SK-N-SH (cell line): ENCODE measurements around the gene UCP2. TPM values are rescaled to one million over a fixed set of nuclear protein-coding genes. Genes with fewer than 3 reads are reported as not detected.

Source experiments
- CTCF ChIA-PET: fragments of 300-600, 350-600 bp; formaldehyde crosslinking; extraction: SDS; loops from one replicate; lab custom pipeline; 2021; lab: Yijun Ruan, JAX
- POLR2A ChIA-PET: fragments of 350-600 bp; sonication (Branson Sonifier 250); formaldehyde crosslinking; extraction: SDS; loops from one replicate; lab custom pipeline; 2020; ENCODE audit warnings: antibody characterized with exemption, inconsistent platforms; lab: Yijun Ruan, JAX
- DNase-seq: peaks from one replicate; pipeline ENCODE4 v3.0.0; 2012
- H2AFZ ChIP-seq: fragments of 200-600 bp; sonication (generic); 2 replicates; pipeline ENCODE4 v1.8.1; 2016; ENCODE audit warnings: antibody characterized with exemption, mild to moderate bottlenecking, low read depth
- H3F3A ChIP-seq: fragments of 200-600 bp; sonication (generic); replicated peaks from 2 replicates; pipeline ENCODE3; 2016; ENCODE audit warnings: antibody characterized with exemption, mild to moderate bottlenecking; ENCODE audit not compliant: insufficient read depth
- H3K27ac ChIP-seq, 2 experiments: fragments of 200-500 bp in 1 of 2; fragments of 200-600 bp in 1 of 2; sonication (Bioruptor generic) in 1 of 2; sonication (generic), shearing (Covaris generic) in 1 of 2; 2 replicates each; pipeline versions ENCODE4 v1.5.1 to v1.6.1; 2014 to 2016; ENCODE audit warnings: low read depth in 2 of 2, inconsistent platforms in 1 of 2, low read length in 1 of 2, mild to moderate bottlenecking in 1 of 2, mixed read lengths in 1 of 2
- H3K27me3 ChIP-seq: fragments of 200-600 bp; sonication (generic), shearing (Covaris generic); 2 replicates; pipeline ENCODE4 v1.6.1; 2016; ENCODE audit warnings: mixed run types; ENCODE audit not compliant: insufficient read depth
- H3K36me3 ChIP-seq, 2 experiments: fragments of 200-500 bp in 1 of 2; fragments of 200-600 bp in 1 of 2; sonication (Bioruptor generic) in 1 of 2; sonication (generic) in 1 of 2; replicated peaks in 1 of 2; 2 replicates each; pipeline versions ENCODE3 to v1.5.1; 2014 to 2016; ENCODE audit warnings: low read length in 1 of 2, mild to moderate bottlenecking in 1 of 2; ENCODE audit not compliant: insufficient read depth in 2 of 2, control insufficient read depth in 1 of 2
- H3K4me1 ChIP-seq, 2 experiments: fragments of 200-500 bp in 1 of 2; fragments of 200-600 bp in 1 of 2; sonication (Bioruptor generic) in 1 of 2; sonication (generic), shearing (Covaris generic) in 1 of 2; 2 replicates each; pipeline versions ENCODE4 v1.5.1 to v1.6.1; 2014 to 2016; ENCODE audit warnings: low read depth in 1 of 2, low read length in 1 of 2, mixed run types in 1 of 2; ENCODE audit not compliant: insufficient read depth in 2 of 2, control insufficient read depth in 1 of 2
- H3K4me2 ChIP-seq: fragments of 200-600 bp; sonication (generic), shearing (Covaris generic); 2 replicates; pipeline ENCODE4 v1.6.1; 2017; ENCODE audit warnings: mixed run types
- H3K4me3 ChIP-seq, 2 experiments: fragments of 200-500 bp in 1 of 2; fragments of 200-600 bp in 1 of 2; sonication (Bioruptor generic) in 1 of 2; sonication (generic), shearing (Covaris generic) in 1 of 2; 2 replicates each; pipeline versions ENCODE4 v1.5.1 to v1.8.1; 2014 to 2016; ENCODE audit warnings: low read depth in 2 of 2, inconsistent platforms in 1 of 2, low read length in 1 of 2, mild to moderate bottlenecking in 1 of 2, mixed read lengths in 1 of 2, moderate library complexity in 1 of 2
- H3K79me2 ChIP-seq: fragments of 200-600 bp; sonication (generic); 2 replicates; pipeline ENCODE4 v1.8.1; 2017; ENCODE audit warnings: mild to moderate bottlenecking; ENCODE audit not compliant: insufficient read depth
- H3K9ac ChIP-seq: fragments of 200-600 bp; sonication (generic); 2 replicates; pipeline ENCODE4 v1.6.1; 2017; ENCODE audit warnings: mixed run types
- H3K9me2 ChIP-seq: fragments of 200-600 bp; sonication (generic); 2 replicates; pipeline ENCODE4 v1.6.1; 2017; ENCODE audit warnings: mixed run types
- H3K9me3 ChIP-seq: fragments of 200-600 bp; sonication (generic); 2 replicates; pipeline ENCODE4 v1.6.1; 2017; ENCODE audit warnings: mixed run types, mild to moderate bottlenecking, moderate library complexity
- H4K20me1 ChIP-seq: fragments of 200-600 bp; sonication (generic); 2 replicates; pipeline ENCODE4 v1.6.1; 2017; ENCODE audit warnings: mild to moderate bottlenecking, mixed run types; ENCODE audit not compliant: insufficient read depth
- CTCF ChIP-seq: fragments of 200-600 bp; sonication (generic); IDR thresholded peaks from 2 replicates; pipeline ENCODE4 v1.6.1; 2017; ENCODE audit warnings: antibody characterized with exemption, mild to moderate bottlenecking, moderate library complexity
- ELF1 ChIP-seq: IDR thresholded peaks from 2 replicates; pipeline ENCODE4 v1.4.0; 2012
- EZH2phosphoT487 ChIP-seq: fragments of 200-600 bp; sonication (generic); IDR thresholded peaks from 2 replicates; pipeline ENCODE4 v1.6.1; 2017; ENCODE audit warnings: low read depth, mixed run types, mild to moderate bottlenecking, antibody characterized with exemption, moderate library complexity, borderline replicate concordance
- FOSL2 ChIP-seq: IDR thresholded peaks from 2 replicates; pipeline ENCODE4 v1.4.0; 2012; ENCODE audit warnings: low read depth, mild to moderate bottlenecking, moderate library complexity, borderline replicate concordance
- FOXJ3 ChIP-seq: sonication (generic); formaldehyde crosslinking; IDR thresholded peaks from 2 replicates; pipeline ENCODE4 v1.5.1; 2020; ENCODE audit warnings: mild to moderate bottlenecking, missing genetic modification reagents
- GABPA ChIP-seq: IDR thresholded peaks from 2 replicates; pipeline ENCODE4 v1.4.0; 2012; ENCODE audit warnings: low read depth, mild to moderate bottlenecking
- JUND ChIP-seq: IDR thresholded peaks from 2 replicates; pipeline ENCODE4 v1.4.0; 2012
- MAX ChIP-seq: IDR thresholded peaks from 2 replicates; pipeline ENCODE4 v1.4.0; 2012; ENCODE audit warnings: low read depth
- MXI1 ChIP-seq: IDR thresholded peaks from 2 replicates; pipeline ENCODE4 v1.6.1; 2012; ENCODE audit warnings: mild to moderate bottlenecking, low read depth, low read length, improper control_type of control experiment
- NRF1 ChIP-seq: IDR thresholded peaks from 2 replicates; pipeline ENCODE4 v1.6.1; 2012; ENCODE audit warnings: low read depth, mild to moderate bottlenecking, low read length
- POLR2AphosphoS5 ChIP-seq: IDR thresholded peaks from 2 replicates; pipeline ENCODE4 v1.6.1; 2012; ENCODE audit warnings: low read depth, low read length
- RAD21 ChIP-seq: IDR thresholded peaks from 2 replicates; pipeline ENCODE4 v1.6.1; 2012; ENCODE audit warnings: mild to moderate bottlenecking, low read length
- RCOR1 ChIP-seq: fragments of 150-350 bp; IDR thresholded peaks from 2 replicates; pipeline ENCODE4 v1.6.1; 2017; ENCODE audit warnings: antibody characterized with exemption, low read length
- RFX5 ChIP-seq: IDR thresholded peaks from 2 replicates; pipeline ENCODE4 v1.6.1; 2012; ENCODE audit warnings: mild to moderate bottlenecking, improper control_type of control experiment, low read length
- SIN3A ChIP-seq: IDR thresholded peaks from 2 replicates; pipeline ENCODE4 v1.6.1; 2012; ENCODE audit warnings: low read depth, mild to moderate bottlenecking, low read length, moderate library complexity, borderline replicate concordance
- SMC3 ChIP-seq: IDR thresholded peaks from 2 replicates; pipeline ENCODE4 v1.6.1; 2012; ENCODE audit warnings: low read depth, low read length, improper control_type of control experiment
- TAF1 ChIP-seq: IDR thresholded peaks from 2 replicates; pipeline ENCODE4 v1.6.1; 2012; ENCODE audit warnings: low read depth, mild to moderate bottlenecking, low read length, moderate library complexity, borderline replicate concordance
- TCF12 ChIP-seq: IDR thresholded peaks from 2 replicates; pipeline ENCODE4 v1.4.0; 2012
- USF2 ChIP-seq: fragments of 150-350 bp; IDR thresholded peaks from 2 replicates; pipeline ENCODE4 v1.6.1; 2017; ENCODE audit warnings: antibody characterized with exemption, low read length, low read depth, borderline replicate concordance
- YY1 ChIP-seq: IDR thresholded peaks from 2 replicates; pipeline ENCODE4 v1.4.0; 2012; ENCODE audit warnings: low read depth, mild to moderate bottlenecking
- ZBTB33 ChIP-seq: IDR thresholded peaks from 2 replicates; pipeline ENCODE4 v1.4.0; 2012; ENCODE audit warnings: low read depth, borderline replicate concordance
- WGBS: methylation state at CpG from one replicate; pipeline ENCODE4 v1.1.6; 2017; ENCODE audit warnings: low lambda C conversion rate; 5-methylcytosine and 5-hydroxymethylcytosine counted together
- polyA plus RNA-seq, 3 experiments: library from polyadenylated mRNA; depleted of rRNA; stranded (reverse); fragments of >200 nt; gene quantifications; 2 replicates each; pipeline ENCODE4 v1.2.3, GENCODE V29; 2012

The UCP2 gene
- polyA plus RNA-seq, 1 of the 3 experiments (the other 2 are of a cell fraction), result 36.0 TPM

GRCh38 chr11:73977856-73978519, 4.7 kb downstream of the UCP2 start:
- Histone ChIP-seq H2AFZ (no peak overlapping the region), H3K4me3 (no peak overlapping the region), H3F3A (peaks cover 2% of the 10 kb centered on the region), H3K4me2 (no peak overlapping the region), H3K4me1 (peaks cover 0 to 14% of the 10 kb centered on the region in 2 experiments; a peak in 1 of 4 replicates), H3K9me3 (no peaks in the 10 kb centered on the region), H4K20me1 (no peaks in the 10 kb centered on the region), H3K36me3 (peaks cover 4 to 42% of the 10 kb centered on the region in 2 experiments), H3K9ac (no peak overlapping the region), H3K9me2 (no peaks in the 10 kb centered on the region), H3K27ac (no peak overlapping the region), H3K27me3 (no peaks in the 10 kb centered on the region), H3K79me2 (peaks cover 8% of the 10 kb centered on the region; the same call in 1 of the 2 replicates)
- DNase-seq, result no peak
- CTCF ChIA-PET, result interaction anchor here (0.8 to 1.5 kb wide), 2 partner anchors 13 to 46 kb away, joined by 3 to 6 read pairs; no protein-coding TSS in a partner anchor
- 98% methylated on average over 17 of the region's 18 CpGs for WGBS
- TF ChIP-seq SIN3A, result no peak
- TF ChIP-seq JUND, result no peak
- TF ChIP-seq POLR2AphosphoS5, result no peak
- no peak for TF ChIP-seq FOXJ3
- no peak for TF ChIP-seq FOSL2
- no peak for TF ChIP-seq EZH2phosphoT487
- no peak for TF ChIP-seq ELF1
- no peak for TF ChIP-seq RFX5
- TF ChIP-seq CTCF, result no peak
- no peak for TF ChIP-seq RCOR1
- no peak for TF ChIP-seq NRF1
- no peak for TF ChIP-seq MAX
- TF ChIP-seq YY1, result no peak
- POLR2A ChIA-PET, result no interaction called here

GRCh38 chr11:73976451-73977151, 6.0 kb downstream of the UCP2 start:
- no peaks in the 10 kb centered on the region for H4K20me1 ChIP-seq

More at GRCh38 chr11:73976451-73977151, 6.0 kb downstream of the UCP2 start:
- Histone ChIP-seq H3K9me3 (no peaks in the 10 kb centered on the region), H3K79me2 (peaks cover 4% of the 10 kb centered on the region; the same call in 1 of the 2 replicates), H3K27ac (no peak overlapping the region), H3K4me2 (no peak overlapping the region), H3K4me3 (no peak overlapping the region), H3K27me3 (no peaks in the 10 kb centered on the region), H3K9ac (no peak overlapping the region), H3K36me3 (peaks cover 4 to 42% of the 10 kb centered on the region in 2 experiments), H3K9me2 (no peaks in the 10 kb centered on the region), H2AFZ (no peak overlapping the region), H3K4me1 (peaks cover 0 to 10% of the 10 kb centered on the region in 2 experiments; a peak in 1 of 4 replicates), H3F3A (peaks cover 3% of the 10 kb centered on the region)
- DNase-seq, result no peak
- ChIA-PET CTCF (interaction anchor here (1.3 kb wide), 1 partner anchor 13 kb away, joined by 3 read pairs; no protein-coding TSS in a partner anchor), POLR2A (no interaction called here)
- WGBS, result 89% methylated on average over 11 of the region's 14 CpGs
- TF ChIP-seq SMC3 (no peak), NRF1 (no peak), USF2 (no peak), SIN3A (no peak), RAD21 (no peak), GABPA (no peak), FOSL2 (no peak), TAF1 (no peak), RCOR1 (no peak), ZBTB33 (no peak), RFX5 (no peak), TCF12 (no peak), MAX (no peak), MXI1 (no peak), FOXJ3 (no peak)
